B cell (primary cell): ENCODE measurements around the gene QRICH2. TPM values are rescaled to one million over a fixed set of nuclear protein-coding genes. Genes with fewer than 3 reads are reported as not detected.

Experiments
- ATAC-seq: fragments of 200-7000 bp; cut with Tn5 transposase; one replicate; pipeline ENCODE4 v1.10.0; 2021; ENCODE audit warnings: low read depth, mild to moderate bottlenecking, moderate number of reproducible peaks, moderate library complexity
- CTCF ChIA-PET: fragments of 350-600 bp; sonication (Branson Sonifier 250); formaldehyde crosslinking; loops from one replicate; lab custom pipeline; 2021; ENCODE audit warnings: antibody characterized with exemption, inconsistent platforms; lab: Charles Lee
- POLR2A ChIA-PET: fragments of 350-600 bp; sonication (Branson Sonifier 250); formaldehyde crosslinking; loops from one replicate; lab custom pipeline; 2021; ENCODE audit warnings: antibody characterized with exemption; lab: Charles Lee
- DNase-seq: peaks from one replicate; pipeline ENCODE4 v3.0.0; 2013
- H2AFZ ChIP-seq: 2 replicates; pipeline ENCODE4 v1.6.1; 2012; ENCODE audit warnings: mild to moderate bottlenecking, low read depth, low read length; ENCODE audit not compliant: insufficient read depth, poor library complexity, severe bottlenecking
- H3K27ac ChIP-seq, 2 donors: 1 replicate in 1 of 2; 2 replicates in 1 of 2; pipeline ENCODE4 v1.5.1; 2012 to 2013; ENCODE audit warnings: low read length in 2 of 2, mild to moderate bottlenecking in 2 of 2, moderate library complexity in 1 of 2
- H3K27me3 ChIP-seq, 4 experiments: fragments of 200-600 bp in 1 of 4; sonication (generic) in 1 of 4; replicated peaks in 1 of 4; 1 replicate in 2 of 4; 2 replicates in 2 of 4; pipeline versions ENCODE4 v1.6.1 to v1.7.0; 2013 to 2016; ENCODE audit warnings: low read length in 3 of 4, mild to moderate bottlenecking in 2 of 4, mixed read lengths in 1 of 4, moderate library complexity in 1 of 4; ENCODE audit not compliant: insufficient read depth in 4 of 4, control insufficient read depth in 3 of 4; ENCODE audit errors: control extremely low read depth in 1 of 4
- H3K36me3 ChIP-seq, 2 experiments: replicated peaks in 1 of 2; 1 replicate in 1 of 2; 2 replicates in 1 of 2; pipeline versions ENCODE4 v1.6.1 to v1.7.1; 2013; ENCODE audit warnings: low read length in 1 of 2; ENCODE audit not compliant: insufficient read depth in 2 of 2, control insufficient read depth in 1 of 2; ENCODE audit errors: control extremely low read depth in 1 of 2, extremely low read depth in 1 of 2
- H3K4me1 ChIP-seq, 2 donors: fragments of 200-600 bp in 1 of 2; sonication (generic) in 1 of 2; 1 replicate in 1 of 2; 2 replicates in 1 of 2; pipeline versions ENCODE4 v1.5.1 to v1.6.1; 2013 to 2017; ENCODE audit warnings: low read length in 2 of 2; ENCODE audit not compliant: control insufficient read depth in 2 of 2, insufficient read depth in 2 of 2
- H3K4me2 ChIP-seq: replicated peaks from 2 replicates; pipeline ENCODE3; 2012; ENCODE audit warnings: mild to moderate bottlenecking, low read depth, low read length; ENCODE audit not compliant: poor library complexity, severe bottlenecking
- H3K4me3 ChIP-seq, 5 experiments: fragments of 200-600 bp in 1 of 5; sonication (generic) in 1 of 5; 1 replicate in 3 of 5; 2 replicates in 2 of 5; pipeline versions ENCODE4 v1.5.1 to v1.7.0; 2011 to 2016; ENCODE audit warnings: low read length in 4 of 5, mild to moderate bottlenecking in 4 of 5, low read depth in 2 of 5, control low read depth in 1 of 5, moderate library complexity in 1 of 5; ENCODE audit not compliant: insufficient read depth in 1 of 5; ENCODE audit errors: control extremely low read depth in 1 of 5, extremely low read depth in 1 of 5
- H3K79me2 ChIP-seq: fragments of 200-600 bp; sonication (generic); one replicate; pipeline ENCODE4 v1.6.0; 2016; ENCODE audit warnings: low read length; ENCODE audit not compliant: control insufficient read depth, insufficient read depth
- H3K9ac ChIP-seq: fragments of 200-600 bp; sonication (generic); 2 replicates; pipeline ENCODE4 v1.6.1; 2017; ENCODE audit warnings: mild to moderate bottlenecking, low read length, moderate library complexity
- H3K9me3 ChIP-seq, 3 donors: one replicate each; pipeline versions ENCODE4 v1.6.1 to v1.7.1; 2013; ENCODE audit warnings: low read length in 2 of 3; ENCODE audit not compliant: control insufficient read depth in 2 of 3, insufficient read depth in 1 of 3; ENCODE audit errors: control extremely low read depth in 1 of 3
- H4K20me1 ChIP-seq: 2 replicates; pipeline ENCODE4 v1.6.0; 2012; ENCODE audit warnings: mild to moderate bottlenecking, low read length; ENCODE audit not compliant: insufficient read depth, control insufficient read depth, poor library complexity, severe bottlenecking
- H3K27ac Mint-ChIP-seq: one replicate; pipeline ENCODE4 v1.8.0; 2021; ENCODE audit warnings: mixed read lengths
- H3K27me3 Mint-ChIP-seq: one replicate; pipeline ENCODE4 v1.8.0; 2021; ENCODE audit warnings: mixed read lengths
- H3K4me1 Mint-ChIP-seq: one replicate; pipeline ENCODE4 v1.8.0; 2021; ENCODE audit warnings: mixed read lengths
- H3K4me3 Mint-ChIP-seq: one replicate; pipeline ENCODE4 v1.8.0; 2021; ENCODE audit warnings: mixed read lengths
- H3K9me3 Mint-ChIP-seq: one replicate; pipeline ENCODE4 v1.8.0; 2022; ENCODE audit warnings: mixed read lengths; ENCODE audit not compliant: insufficient read depth
- CTCF ChIP-seq: fragments of 200-600 bp; IDR thresholded peaks from one replicate; pipeline ENCODE4 v1.8.0; 2022; ENCODE audit warnings: antibody characterized with exemption, mild to moderate bottlenecking
- EZH2 ChIP-seq: IDR thresholded peaks from 2 replicates; pipeline ENCODE4 v1.6.1; 2012; ENCODE audit warnings: borderline replicate concordance, low read depth, mild to moderate bottlenecking, moderate library complexity, low read length; ENCODE audit not compliant: insufficient read depth, poor library complexity, severe bottlenecking
- WGBS: methylation state at CpG from one replicate; pipeline ENCODE4 v1.1.5; 2013; ENCODE audit warnings: missing lambda C conversion rate; ENCODE audit not compliant: insufficient coverage; 5-methylcytosine and 5-hydroxymethylcytosine counted together
- intact Hi-C: fragments of 100-400 bp; cut with micrococcal nuclease; formaldehyde crosslinking; loops from one replicate; pipeline ENCODE4 v1.10.0; 2022
- polyA plus RNA-seq: library from polyadenylated mRNA; depleted of rRNA; stranded (reverse); fragments of >200 nt; gene quantifications from 2 replicates; pipeline ENCODE4 v1.2.3, GENCODE V29; 2012
- total RNA-seq, 2 donors: library from RNA; stranded (reverse); fragments of 120-200 nt in 1 of 2; gene quantifications; 1 replicate in 1 of 2; 2 replicates in 1 of 2; pipeline versions ENCODE4 v1.2.3 to v1.2.4, GENCODE V29; 2013 to 2022

The QRICH2 gene
- total and polyA plus RNA-seq, 2 donors (not counting 1 experiment from before 2014, with no cell fraction given): 4.4 to 4.5 TPM

- 97% methylated on average over 31 of the region's 31 CpGs for WGBS
These were observed 30.5 kb downstream of the QRICH2 start for GRCh38 chr17:76277300-76278267.

GRCh38 chr17:76276461-76277299 lies 31.4 kb downstream of the QRICH2 start:
- Histone ChIP-seq H3K36me3 (no peaks in the 10 kb centered on the region), H3K27me3 (no peaks in the 10 kb centered on the region), H3K79me2 (no peaks in the 10 kb centered on the region), H3K4me1 (peaks cover 45 to 54% of the 10 kb centered on the region in 2 donors), H2AFZ (peak overlapping the region; percentile 17), H3K27ac (no peak overlapping the region), H3K9ac (no peak overlapping the region), H4K20me1 (no peaks in the 10 kb centered on the region), H3K4me2 (peak overlapping the region; percentile 52), H3K4me3 (no peak overlapping the region), H3K9me3 (peaks cover 0 to 5% (median 0%) of the 10 kb centered on the region in 3 donors)
- Mint-ChIP-seq H3K4me3 (peak overlapping the region; percentile 15), H3K27ac (peak overlapping the region; percentile 90), H3K9me3 (no peaks in the 10 kb centered on the region), H3K4me1 (peaks cover 53% of the 10 kb centered on the region), H3K27me3 (no peaks in the 10 kb centered on the region)
- POLR2A ChIA-PET: interaction anchor here (0.6 to 5.6 kb wide), 4 partner anchors 10 to 155 kb away, joined by 3 to 44 read pairs (median 4); partner anchors contain the start of gene UBALD2
- intact Hi-C loops: loop anchor here (2.0 to 10.0 kb wide), 2 partner anchors 14 to 218 kb away; no protein-coding TSS in a partner anchor
- no peak for ATAC-seq
- DNase-seq: no peak
- 96% methylated on average over 15 of the region's 19 CpGs for WGBS
- CTCF ChIA-PET: interaction anchor here (0.6 to 16.7 kb wide), 8 partner anchors 10 to 253 kb away, joined by 3 to 435 read pairs (median 6); partner anchors contain the start of gene UBALD2
- no peak for TF ChIP-seq CTCF
- TF ChIP-seq EZH2: no peak

More at GRCh38 chr17:76277300-76278267, 30.5 kb downstream of the QRICH2 start:
- CTCF ChIA-PET: interaction anchor here (0.9 to 16.7 kb wide), 9 partner anchors 8 to 263 kb away, joined by 3 to 435 read pairs (median 40); partner anchors contain the start of gene UBALD2
- Histone ChIP-seq H3K27ac (no peak overlapping the region), H2AFZ (no peak overlapping the region), H3K4me2 (no peak overlapping the region), H4K20me1 (no peaks in the 10 kb centered on the region), H3K4me1 (peaks cover 39 to 46% of the 10 kb centered on the region in 2 donors), H3K27me3 (no peaks in the 10 kb centered on the region), H3K9me3 (peaks cover 0 to 5% (median 0%) of the 10 kb centered on the region in 3 donors), H3K4me3 (no peak overlapping the region), H3K79me2 (no peaks in the 10 kb centered on the region), H3K36me3 (no peaks in the 10 kb centered on the region), H3K9ac (no peak overlapping the region)
- H3K4me1 Mint-ChIP-seq: peaks cover 47% of the 10 kb centered on the region
- DNase-seq (peak; percentile 52), ATAC-seq (no peak)
- peak overlapping the region; percentile 7 for H3K27ac Mint-ChIP-seq
- H3K27me3 Mint-ChIP-seq: no peaks in the 10 kb centered on the region
- H3K4me3 Mint-ChIP-seq: no peak overlapping the region
- no peak for TF ChIP-seq EZH2
- H3K9me3 Mint-ChIP-seq: no peaks in the 10 kb centered on the region
- POLR2A ChIA-PET: interaction anchor here (2.4 kb wide), 1 partner anchor 157 kb away, joined by 8 read pairs; no protein-coding TSS in a partner anchor
- intact Hi-C loops: loop anchor here (2.0 to 10.0 kb wide), 2 partner anchors 15 to 217 kb away; no protein-coding TSS in a partner anchor
